NB4 (cell line): ENCODE results near the gene ZNF611.

Experiments used
- CTCF ChIP-seq: IDR thresholded peaks from one replicate; pipeline ENCODE4 v1.5.1; 2012; ENCODE audit warnings: low read depth, low read length
- MAX ChIP-seq: IDR thresholded peaks from 2 replicates; pipeline ENCODE4 v1.6.1; 2011; ENCODE audit warnings: low read depth, low read length
- POLR2A ChIP-seq: IDR thresholded peaks from 2 replicates; pipeline ENCODE4 v1.6.1; 2011; ENCODE audit warnings: mild to moderate bottlenecking; ENCODE audit not compliant: insufficient read length; ENCODE audit errors: extremely low read depth

- TF ChIP-seq POLR2A (no peak), CTCF (no peak), MAX (no peak)
Observed at GRCh38 chr19:52689843-52690368, 44.9 kb downstream of the ZNF611 start.
